Retinal pigment epithelial cell (primary cell): ENCODE results near the gene RCAN2.

ENCODE experiments used
- DNase-seq: peaks from one replicate; pipeline ENCODE4 v3.0.0-alpha.2; 2010; ENCODE audit warnings: low read depth
- H3K4me3 ChIP-seq: 2 replicates; pipeline ENCODE4 v1.5.1; 2011; ENCODE audit warnings: mild to moderate bottlenecking, low read length, control low read depth, moderate library complexity
- CTCF ChIP-seq: conservative IDR thresholded peaks from 2 replicates; pipeline ENCODE4 v1.5.1; 2011; ENCODE audit warnings: low read depth, low read length, control low read depth, inconsistent platforms

The RCAN2 gene

GRCh38 chr6:46208303-46208702 lies 282.9 kb downstream of the RCAN2 start:
- DNase-seq, result no peak
- H3K4me3 ChIP-seq, result no peak overlapping the region
- no peak for TF ChIP-seq CTCF

- H3K4me3 ChIP-seq, result no peak overlapping the region
- DNase-seq, result no peak
- TF ChIP-seq CTCF, result no peak
These were observed 284.1 kb downstream of the RCAN2 start for GRCh38 chr6:46207174-46207573.

DNA sequence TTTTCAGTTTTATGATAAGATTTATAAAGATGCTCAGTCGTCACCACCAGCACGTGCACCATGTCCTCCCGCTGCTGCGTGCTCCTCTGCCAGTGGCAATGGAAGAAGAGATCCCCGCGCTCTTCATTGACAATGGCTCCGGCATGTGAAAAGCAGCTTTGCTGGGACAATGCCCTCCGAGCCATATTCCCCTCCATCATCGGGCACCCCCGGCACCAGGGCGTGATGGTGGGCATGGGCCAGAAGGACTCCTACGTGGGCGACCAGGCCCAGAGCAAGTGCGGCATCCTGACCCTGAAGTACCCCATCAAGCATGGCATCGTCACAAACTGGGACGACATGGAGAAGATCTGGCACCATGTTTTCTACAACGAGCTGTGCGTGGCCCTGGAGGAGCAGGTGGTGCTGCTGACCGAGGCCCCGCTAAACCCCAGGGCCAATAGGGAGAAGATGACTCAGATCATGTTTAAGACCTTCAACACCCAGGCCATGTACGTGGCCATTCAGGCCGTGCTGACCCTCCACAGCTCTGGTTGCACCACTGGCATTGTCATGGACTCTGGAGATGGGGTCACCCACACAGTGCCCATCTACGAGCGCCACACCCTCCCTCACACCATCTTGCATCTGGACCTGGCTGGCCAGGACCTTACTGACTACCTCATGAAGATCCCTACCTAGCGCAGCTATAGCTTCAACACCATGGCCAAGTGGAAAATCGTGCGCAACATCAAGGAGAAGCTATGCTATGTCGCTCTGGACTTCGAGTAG lies 286.2 kb downstream of the RCAN2 start:
- no peak for DNase-seq
- no peak overlapping the region for H3K4me3 ChIP-seq
- no peak for TF ChIP-seq CTCF

DNA sequence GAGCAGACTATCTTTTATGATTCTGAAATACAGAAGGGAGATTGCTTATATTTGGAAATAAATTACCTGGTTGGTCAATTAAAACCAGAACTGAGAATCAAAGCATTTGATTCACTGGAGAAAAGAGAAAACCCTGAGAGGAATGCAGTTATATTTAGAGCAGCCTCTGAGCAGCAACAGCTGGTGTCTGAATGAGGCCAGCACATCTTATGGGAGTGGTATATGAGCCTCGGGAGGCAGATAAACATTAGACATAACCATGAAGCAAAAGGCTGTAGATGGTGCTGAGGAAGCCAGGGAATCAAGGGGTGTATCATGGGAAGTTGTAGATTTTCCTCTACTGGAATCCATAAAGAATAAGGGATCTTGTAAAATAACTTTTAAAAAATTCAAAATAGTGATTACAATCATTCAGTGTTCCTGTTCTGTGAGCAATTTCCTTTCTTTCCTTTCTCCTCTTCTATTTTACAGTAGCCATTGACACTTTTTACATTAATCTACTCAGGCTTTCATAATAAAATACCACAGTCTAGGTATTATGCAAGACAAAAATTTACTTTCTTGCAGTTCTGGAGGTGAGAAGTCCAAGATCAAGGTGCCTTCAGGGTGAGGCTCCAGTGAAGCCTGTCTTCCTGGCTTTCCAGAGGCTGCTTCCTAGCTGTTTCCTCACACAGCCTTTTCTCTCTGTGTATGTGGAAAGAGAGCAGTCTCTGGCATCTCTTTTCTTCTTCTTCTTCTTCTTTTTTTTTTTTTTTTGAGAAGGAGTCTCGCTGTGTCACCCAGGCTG lies 287.7 kb downstream of the RCAN2 start:
- no peak for DNase-seq
- H3K4me3 ChIP-seq, result no peak overlapping the region
- TF ChIP-seq CTCF, result no peak

GRCh38 chr6:46201702-46202101 lies 289.5 kb downstream of the RCAN2 start:
- no peak for DNase-seq
- H3K4me3 ChIP-seq, result no peak overlapping the region
- no peak for TF ChIP-seq CTCF

- no peak for TF ChIP-seq CTCF
- no peak for DNase-seq
- no peak overlapping the region for H3K4me3 ChIP-seq
These were observed 291.9 kb downstream of the RCAN2 start for GRCh38 chr6:46199387-46199786.

GRCh38 chr6:46191961-46192360 lies 299.3 kb downstream of the RCAN2 start:
- DNase-seq, result peak; percentile 45
- no peak for TF ChIP-seq CTCF
- H3K4me3 ChIP-seq, result no peak overlapping the region
